ENCODE results near the gene NDUFA5.

The NDUFA5 gene

GRCh38 chr7:123534383-123535260 lies 23.0 kb downstream of the NDUFA5 start, which contains the start of gene IQUB (continued):
- TF ChIP-seq HOXA7 (CRISPR knock-in tag; IDR thresholded peaks at IDR 0.05; ENCODE audit: borderline replicate concordance) (no peak), ZNF660 (tag by site-specific recombination; IDR thresholded peaks at IDR 0.05) (no peak), ZNF76 (tag by site-specific recombination; IDR thresholded peaks at IDR 0.05; ENCODE audit: borderline replicate concordance, low read depth) (peak; percentile 8; the same call in 1 of the 2 replicates), MYNN (tag by site-specific recombination; IDR thresholded peaks at IDR 0.05; ENCODE audit: borderline replicate concordance) (no peak), HIC1 (tag by site-specific recombination; IDR thresholded peaks at IDR 0.05) (peak; percentile 61; the same call in 1 of the 2 replicates), ZNF174 (tag by site-specific recombination; IDR thresholded peaks at IDR 0.05) (no peak), ZNF223 (tag by site-specific recombination; IDR thresholded peaks at IDR 0.05) (no peak), ZNF510 (tag by site-specific recombination; IDR thresholded peaks at IDR 0.05; ENCODE audit: insufficient replicate concordance) (no peak), SP7 (tag by site-specific recombination; IDR thresholded peaks at IDR 0.05) (0 out of 2 replicates have a peak, but pooled peaks have one; percentile 9), ZIC2 (tag by site-specific recombination; IDR thresholded peaks at IDR 0.05) (no peak), ZNF626 (tag by site-specific recombination; IDR thresholded peaks at IDR 0.05) (no peak), YY1 (tag by site-specific recombination; IDR thresholded peaks at IDR 0.05) (no peak), ZNF302 (tag by site-specific recombination; IDR thresholded peaks at IDR 0.05; ENCODE audit: low read depth) (no peak), SP2 (tag by site-specific recombination; IDR thresholded peaks at IDR 0.05) (peak; percentile 89), ZBTB17 (tag by site-specific recombination; IDR thresholded peaks at IDR 0.05) (peak; percentile 70), ZNF600 (tag by site-specific recombination; IDR thresholded peaks at IDR 0.05) (peak; percentile 98), BCL11A (tag by site-specific recombination; IDR thresholded peaks at IDR 0.05; ENCODE audit: low read depth) (no peak), ZFP69B (tag by site-specific recombination; IDR thresholded peaks at IDR 0.05) (peak; percentile 78), ZNF629 (tag by site-specific recombination; IDR thresholded peaks at IDR 0.05) (no peak; the same call in 1 of the 2 replicates), ZNF37A (tag by site-specific recombination; IDR thresholded peaks at IDR 0.05) (no peak), ZNF624 (tag by site-specific recombination; IDR thresholded peaks at IDR 0.05) (no peak), ZNF596 (tag by site-specific recombination; IDR thresholded peaks at IDR 0.05) (no peak), ZNF501 (tag by site-specific recombination; IDR thresholded peaks at IDR 0.05) (no peak), ZNF112 (tag by site-specific recombination; IDR thresholded peaks at IDR 0.05) (no peak), ZNF184 (tag by site-specific recombination; IDR thresholded peaks at IDR 0.05) (no peak), OSR2 (tag by site-specific recombination; IDR thresholded peaks at IDR 0.05) (no peak), ZNF776 (tag by site-specific recombination; IDR thresholded peaks at IDR 0.05; ENCODE audit: borderline replicate concordance) (no peak), ZNF140 (tag by site-specific recombination; IDR thresholded peaks at IDR 0.05) (no peak), SP3 (tag by site-specific recombination; IDR thresholded peaks at IDR 0.05) (peak; percentile 99), ZBTB20 (tag by site-specific recombination; IDR thresholded peaks at IDR 0.05) (no peak), ZNF341 (tag by site-specific recombination; IDR thresholded peaks at IDR 0.05; ENCODE audit: low read depth) (peak; percentile 68)
- TF ChIP-seq, protein P1, sequence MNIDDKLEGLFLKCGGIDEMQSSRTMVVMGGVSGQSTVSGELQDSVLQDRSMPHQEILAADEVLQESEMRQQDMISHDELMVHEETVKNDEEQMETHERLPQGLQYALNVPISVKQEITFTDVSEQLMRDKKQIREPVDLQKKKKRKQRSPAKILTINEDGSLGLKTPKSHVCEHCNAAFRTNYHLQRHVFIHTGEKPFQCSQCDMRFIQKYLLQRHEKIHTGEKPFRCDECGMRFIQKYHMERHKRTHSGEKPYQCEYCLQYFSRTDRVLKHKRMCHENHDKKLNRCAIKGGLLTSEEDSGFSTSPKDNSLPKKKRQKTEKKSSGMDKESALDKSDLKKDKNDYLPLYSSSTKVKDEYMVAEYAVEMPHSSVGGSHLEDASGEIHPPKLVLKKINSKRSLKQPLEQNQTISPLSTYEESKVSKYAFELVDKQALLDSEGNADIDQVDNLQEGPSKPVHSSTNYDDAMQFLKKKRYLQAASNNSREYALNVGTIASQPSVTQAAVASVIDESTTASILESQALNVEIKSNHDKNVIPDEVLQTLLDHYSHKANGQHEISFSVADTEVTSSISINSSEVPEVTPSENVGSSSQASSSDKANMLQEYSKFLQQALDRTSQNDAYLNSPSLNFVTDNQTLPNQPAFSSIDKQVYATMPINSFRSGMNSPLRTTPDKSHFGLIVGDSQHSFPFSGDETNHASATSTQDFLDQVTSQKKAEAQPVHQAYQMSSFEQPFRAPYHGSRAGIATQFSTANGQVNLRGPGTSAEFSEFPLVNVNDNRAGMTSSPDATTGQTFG (tag by site-specific recombination; IDR thresholded peaks at IDR 0.05; ENCODE audit: borderline replicate concordance), result no peak
- TF ChIP-seq, protein P2, sequence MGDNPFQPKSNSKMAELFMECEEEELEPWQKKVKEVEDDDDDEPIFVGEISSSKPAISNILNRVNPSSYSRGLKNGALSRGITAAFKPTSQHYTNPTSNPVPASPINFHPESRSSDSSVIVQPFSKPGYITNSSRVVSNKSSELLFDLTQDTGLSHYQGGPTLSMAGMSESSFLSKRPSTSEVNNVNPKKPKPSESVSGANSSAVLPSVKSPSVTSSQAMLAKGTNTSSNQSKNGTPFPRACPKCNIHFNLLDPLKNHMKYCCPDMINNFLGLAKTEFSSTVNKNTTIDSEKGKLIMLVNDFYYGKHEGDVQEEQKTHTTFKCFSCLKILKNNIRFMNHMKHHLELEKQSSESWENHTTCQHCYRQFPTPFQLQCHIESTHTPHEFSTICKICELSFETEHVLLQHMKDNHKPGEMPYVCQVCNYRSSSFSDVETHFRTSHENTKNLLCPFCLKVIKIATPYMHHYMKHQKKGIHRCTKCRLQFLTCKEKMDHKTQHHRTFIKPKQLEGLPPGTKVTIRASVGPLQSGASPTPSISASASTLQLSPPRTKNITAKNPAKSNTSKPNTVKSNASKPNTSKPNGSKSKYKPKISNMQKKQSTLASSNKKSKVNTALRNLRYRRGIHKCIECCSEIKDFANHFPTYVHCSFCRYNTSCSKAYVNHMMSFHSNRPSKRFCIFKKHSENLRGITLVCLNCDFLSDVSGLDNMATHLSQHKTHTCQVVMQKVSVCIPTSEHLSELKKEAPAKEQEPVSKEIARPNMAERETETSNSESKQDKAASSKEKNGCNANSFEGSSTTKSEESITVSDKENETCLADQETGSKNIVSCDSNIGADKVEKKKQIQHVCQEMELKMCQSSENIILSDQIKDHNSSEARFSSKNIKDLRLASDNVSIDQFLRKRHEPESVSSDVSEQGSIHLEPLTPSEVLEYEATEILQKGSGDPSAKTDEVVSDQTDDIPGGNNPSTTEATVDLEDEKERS (tag by site-specific recombination; IDR thresholded peaks at IDR 0.05), result no peak

Data from HEK293 (cell line).